Spinal cord (tissue), 10 donors: ENCODE data around the gene PDXK. TPM values are rescaled to one million over a fixed set of nuclear protein-coding genes. Genes with fewer than 3 reads are reported as not detected.

Experiments used
- DNase-seq, 6 donors: peaks; one replicate each; pipeline versions ENCODE4 v3.0.0 to v3.0.0-alpha.2; 2013 to 2015; ENCODE audit warnings: low spot score in 6 of 6, low read depth in 4 of 6
- H3K27ac ChIP-seq: one replicate; pipeline ENCODE4 v1.5.1; 2013; ENCODE audit warnings: low read depth, low read length, control low read depth
- H3K27me3 ChIP-seq: one replicate; pipeline ENCODE4 v1.6.1; 2013; ENCODE audit warnings: low read length; ENCODE audit not compliant: control insufficient read depth, insufficient read depth
- H3K36me3 ChIP-seq: one replicate; pipeline ENCODE4 v1.6.1; 2013; ENCODE audit warnings: low read length; ENCODE audit not compliant: control insufficient read depth, insufficient read depth
- H3K4me1 ChIP-seq: one replicate; pipeline ENCODE4 v1.6.1; 2013; ENCODE audit warnings: low read length; ENCODE audit not compliant: control insufficient read depth, insufficient read depth
- H3K4me3 ChIP-seq: one replicate; pipeline ENCODE4 v1.5.1; 2013; ENCODE audit warnings: low read depth, low read length, control low read depth
- H3K9me3 ChIP-seq: one replicate; pipeline ENCODE4 v1.6.1; 2013; ENCODE audit warnings: low read length; ENCODE audit not compliant: control insufficient read depth, insufficient read depth
- WGBS: methylation state at CpG from one replicate; pipeline ENCODE4 v1.1.5; 2013; ENCODE audit warnings: missing lambda C conversion rate; ENCODE audit not compliant: insufficient coverage; 5-methylcytosine and 5-hydroxymethylcytosine counted together
- polyA plus RNA-seq, 2 donors: library from polyadenylated mRNA; unstranded; fragments of 120-200 nt; gene quantifications; one replicate each; pipeline ENCODE4 v1.2.1, GENCODE V29; 2013; ENCODE audit not compliant: insufficient read length in 2 of 2
- total RNA-seq, 2 donors: library from RNA; depleted of rRNA in 1 of 2; stranded (reverse); fragments of 120-200 nt in 1 of 2; fragments of >200 nt in 1 of 2; gene quantifications; one replicate each; pipeline versions ENCODE4 v1.2.3 to v1.2.4, GENCODE V29; 2013 to 2014
- donor health status: healthy.

PDXK gene
- total and polyA plus RNA-seq, 4 donors: 57.4 to 127 (median 117) TPM

DNA sequence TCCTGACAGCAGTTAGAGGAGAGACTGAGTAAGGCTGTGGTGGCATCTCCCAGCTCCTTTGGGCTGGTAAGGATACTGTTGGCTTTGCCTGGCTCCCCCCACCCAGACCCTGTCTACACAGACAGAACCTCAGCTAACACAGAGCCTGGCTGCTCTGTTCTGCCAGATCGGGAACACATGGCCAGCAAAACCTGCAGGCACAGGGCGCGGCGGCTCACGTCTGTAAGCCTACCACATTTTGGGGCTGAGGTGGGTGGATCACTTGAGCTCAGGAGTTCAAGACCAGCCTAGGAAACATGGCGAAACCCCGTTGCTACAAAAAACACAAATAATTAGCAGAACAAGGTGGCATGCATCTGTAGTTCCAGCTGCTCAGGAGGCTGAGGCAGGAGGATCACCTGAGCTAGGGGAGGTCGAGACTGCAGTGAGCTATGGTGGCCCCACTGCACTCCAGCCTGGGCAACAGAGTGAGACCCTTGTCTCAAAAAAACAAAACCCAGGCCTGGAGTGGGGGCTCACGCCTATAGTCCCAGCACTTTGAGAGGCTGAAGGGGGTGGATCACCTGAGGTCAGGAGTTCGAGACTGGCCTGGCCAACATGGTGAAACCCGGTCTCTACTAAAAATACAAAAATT is 50.5 kb downstream of the PDXK start:
- H3K27ac ChIP-seq: no peak overlapping the region
- H3K9me3 ChIP-seq: no peaks in the 10 kb centered on the region
- WGBS: 94% methylated on average over 9 of the region's 11 CpGs
- no peak overlapping the region for H3K4me3 ChIP-seq
- H3K27me3 ChIP-seq: no peaks in the 10 kb centered on the region
- H3K4me1 ChIP-seq: peaks cover 23% of the 10 kb centered on the region
- H3K36me3 ChIP-seq: peaks cover 40% of the 10 kb centered on the region
- DNase-seq: no peak

DNA sequence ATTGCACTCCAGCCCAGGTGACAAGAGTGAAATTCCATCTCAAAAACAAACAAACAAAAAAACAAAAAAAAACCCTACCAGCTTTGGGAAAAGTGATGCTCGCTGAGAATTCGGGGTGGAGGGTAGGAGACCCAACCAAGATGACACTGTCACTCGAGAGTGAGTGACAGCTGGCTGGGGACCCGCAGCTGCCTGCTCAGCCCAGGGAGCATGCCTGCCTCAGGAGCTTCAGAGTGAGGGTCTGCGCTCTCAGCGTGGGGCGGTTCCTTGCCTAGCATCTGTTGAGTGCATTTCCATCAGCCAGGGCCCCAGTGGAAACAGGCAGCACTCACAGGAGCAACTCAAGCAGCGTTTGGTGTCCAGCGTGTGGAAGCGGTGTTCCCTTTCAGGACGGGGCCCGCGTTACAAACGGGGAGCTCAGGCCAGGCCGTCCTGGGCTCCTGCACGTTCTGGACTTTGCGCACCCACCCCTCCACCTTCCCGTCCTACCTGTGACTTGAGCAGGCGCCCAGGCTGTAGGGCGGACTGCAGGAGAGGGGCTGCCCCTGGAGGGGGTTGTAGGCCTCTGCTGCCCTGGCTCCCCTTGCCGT is 51.2 kb downstream of the PDXK start:
- no peak for DNase-seq
- H3K4me3 ChIP-seq: no peak overlapping the region
- peaks cover 41% of the 10 kb centered on the region for H3K36me3 ChIP-seq
- H3K9me3 ChIP-seq: no peaks in the 10 kb centered on the region
- WGBS: 84% methylated on average over 15 of the region's 21 CpGs
- peaks cover 25% of the 10 kb centered on the region for H3K4me1 ChIP-seq
- no peak overlapping the region for H3K27ac ChIP-seq
- no peaks in the 10 kb centered on the region for H3K27me3 ChIP-seq

DNA sequence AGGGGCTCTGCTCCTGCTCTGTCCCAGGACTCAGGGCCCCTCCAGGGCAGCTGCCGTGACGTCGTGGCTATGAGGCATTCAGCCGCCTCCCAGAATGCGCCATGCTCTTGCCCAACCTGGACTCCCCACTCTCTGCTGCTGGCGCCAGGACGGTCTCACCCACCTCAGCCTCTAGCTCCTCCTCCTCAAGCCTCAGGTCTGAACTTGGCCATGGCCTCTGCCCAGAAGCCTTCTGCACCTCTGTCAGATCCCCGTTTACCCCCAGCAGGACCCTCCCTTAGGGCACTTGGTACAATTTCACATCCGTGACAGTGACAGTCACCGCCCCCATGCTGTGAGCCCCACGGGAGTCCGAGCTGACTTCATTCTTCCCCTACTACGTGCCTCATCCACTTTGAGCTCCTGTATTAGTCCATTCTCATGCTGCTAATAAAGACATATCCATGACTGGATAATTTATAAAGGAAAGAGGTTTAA is 52.3 kb downstream of the PDXK start:
- Histone ChIP-seq H3K27ac (no peak overlapping the region), H3K27me3 (no peaks in the 10 kb centered on the region), H3K9me3 (no peaks in the 10 kb centered on the region), H3K4me1 (peaks cover 31% of the 10 kb centered on the region), H3K4me3 (no peak overlapping the region), H3K36me3 (peaks cover 41% of the 10 kb centered on the region)
- WGBS: 65% methylated on average over 10 of the region's 13 CpGs
- DNase-seq: no peak

DNA sequence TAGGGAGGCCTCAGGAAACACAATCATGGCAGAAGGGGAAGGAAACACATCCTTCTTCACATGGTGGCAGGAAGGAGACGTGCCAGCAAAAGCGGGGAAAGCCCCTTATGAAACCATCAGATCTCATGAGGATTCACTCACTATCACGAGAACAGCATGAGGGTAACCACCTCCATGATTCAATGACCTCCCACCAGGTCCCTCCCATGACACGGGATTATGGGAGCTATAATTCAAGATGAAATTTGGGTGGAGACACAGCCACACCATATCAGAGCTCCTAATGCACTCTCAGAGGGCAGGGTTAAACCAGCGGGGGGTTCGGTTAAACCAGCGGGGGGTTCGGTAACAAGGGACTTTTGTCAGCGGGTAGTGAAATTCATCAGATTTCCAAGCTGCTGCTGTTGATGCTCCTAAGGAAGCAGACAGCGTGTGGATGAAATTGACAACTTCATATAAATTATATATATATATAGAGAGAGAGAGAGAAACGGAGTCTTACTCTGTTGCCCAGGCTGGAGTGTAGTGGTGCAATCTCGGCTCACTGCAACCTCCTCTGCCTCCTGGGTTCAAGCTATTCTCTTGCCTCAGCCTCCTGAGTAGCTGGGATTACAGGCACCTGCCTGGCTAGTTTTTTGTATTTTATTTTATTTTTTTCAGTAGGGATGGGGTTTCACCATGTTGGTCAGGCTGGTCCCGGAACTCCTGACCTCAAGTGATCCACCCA is 52.9 kb downstream of the PDXK start:
- Histone ChIP-seq H3K27me3 (no peaks in the 10 kb centered on the region), H3K27ac (no peak overlapping the region), H3K9me3 (no peaks in the 10 kb centered on the region), H3K36me3 (peaks cover 41% of the 10 kb centered on the region), H3K4me1 (peaks cover 31% of the 10 kb centered on the region), H3K4me3 (no peak overlapping the region)
- no peak for DNase-seq
- WGBS: 82% methylated on average over 2 of the region's 13 CpGs

DNA sequence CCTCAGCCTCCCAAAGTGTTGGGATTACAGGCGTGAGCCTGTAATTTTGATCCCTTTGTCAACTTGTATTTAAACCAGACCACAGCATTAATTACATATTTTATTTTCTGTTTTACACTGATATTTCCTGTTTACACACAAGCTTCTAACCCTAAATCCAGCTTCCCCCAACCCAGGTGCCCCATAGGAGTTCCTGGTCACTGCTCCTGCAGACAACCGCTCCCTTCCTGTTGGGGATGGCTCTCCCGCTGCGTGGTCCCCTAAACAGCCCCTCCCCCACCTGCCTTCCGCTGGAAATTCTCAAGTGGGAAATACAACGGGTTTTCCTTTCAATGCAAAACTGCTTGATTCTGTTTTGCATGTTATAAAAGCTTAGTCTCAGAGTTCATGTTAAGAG is 53.5 kb downstream of the PDXK start:
- Histone ChIP-seq H3K4me1 (peaks cover 31% of the 10 kb centered on the region), H3K36me3 (peaks cover 38% of the 10 kb centered on the region), H3K27me3 (no peaks in the 10 kb centered on the region), H3K27ac (no peak overlapping the region), H3K9me3 (no peaks in the 10 kb centered on the region), H3K4me3 (no peak overlapping the region)
- WGBS: 78% methylated on average over 2 of the region's 6 CpGs
- no peak for DNase-seq

DNA sequence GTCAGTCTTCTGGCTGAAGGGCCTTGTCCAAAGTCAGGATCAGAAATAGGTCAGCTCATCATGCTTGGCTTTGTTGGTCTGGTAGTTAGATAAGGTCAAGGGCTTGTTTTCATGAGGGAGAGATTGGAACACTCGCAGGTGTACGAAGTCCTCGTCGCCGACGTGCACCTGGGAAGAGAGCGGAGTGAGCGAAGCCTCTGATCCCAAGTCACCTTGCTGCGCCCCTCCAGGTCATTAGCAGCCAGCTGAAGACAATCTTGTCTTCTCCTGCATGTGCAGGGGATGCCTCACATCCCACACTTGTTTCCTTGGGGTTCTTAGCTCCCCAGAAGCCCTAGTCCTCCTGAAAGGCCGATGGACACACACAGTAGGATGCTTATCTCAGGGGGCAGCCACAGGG is 55.2 kb downstream of the PDXK start:
- Histone ChIP-seq H3K27ac (no peak overlapping the region), H3K36me3 (peaks cover 38% of the 10 kb centered on the region), H3K9me3 (no peaks in the 10 kb centered on the region), H3K27me3 (no peaks in the 10 kb centered on the region), H3K4me1 (peaks cover 29% of the 10 kb centered on the region), H3K4me3 (no peak overlapping the region)
- no peak for DNase-seq
- WGBS: 96% methylated on average over 10 of the region's 10 CpGs

DNA sequence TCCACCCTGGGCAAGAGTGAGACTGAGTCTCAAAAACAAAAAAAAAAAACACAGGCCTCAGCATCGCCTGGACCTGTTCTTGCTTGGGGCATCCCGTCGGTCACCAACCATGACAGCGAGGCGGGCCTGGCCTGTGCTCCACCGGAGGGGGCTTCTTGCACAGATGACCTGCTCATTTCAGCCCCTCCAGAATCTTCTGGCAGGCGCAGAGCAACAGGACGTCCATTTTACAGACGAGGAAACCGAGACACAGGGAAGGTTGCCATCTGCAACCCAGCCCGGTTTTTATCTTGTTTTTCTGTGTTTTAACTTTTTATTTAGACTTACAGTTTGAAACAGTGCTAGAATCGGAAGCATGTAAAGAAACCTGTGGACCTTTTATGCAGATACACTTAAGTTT is 56.3 kb downstream of the PDXK start:
- H3K36me3 ChIP-seq: peaks cover 35% of the 10 kb centered on the region
- no peak for DNase-seq
- H3K27ac ChIP-seq: no peak overlapping the region
- 85% methylated on average over 8 of the region's 12 CpGs for WGBS
- no peaks in the 10 kb centered on the region for H3K9me3 ChIP-seq
- peaks cover 29% of the 10 kb centered on the region for H3K4me1 ChIP-seq
- no peaks in the 10 kb centered on the region for H3K27me3 ChIP-seq
- peak overlapping the region; percentile 75 for H3K4me3 ChIP-seq

DNA sequence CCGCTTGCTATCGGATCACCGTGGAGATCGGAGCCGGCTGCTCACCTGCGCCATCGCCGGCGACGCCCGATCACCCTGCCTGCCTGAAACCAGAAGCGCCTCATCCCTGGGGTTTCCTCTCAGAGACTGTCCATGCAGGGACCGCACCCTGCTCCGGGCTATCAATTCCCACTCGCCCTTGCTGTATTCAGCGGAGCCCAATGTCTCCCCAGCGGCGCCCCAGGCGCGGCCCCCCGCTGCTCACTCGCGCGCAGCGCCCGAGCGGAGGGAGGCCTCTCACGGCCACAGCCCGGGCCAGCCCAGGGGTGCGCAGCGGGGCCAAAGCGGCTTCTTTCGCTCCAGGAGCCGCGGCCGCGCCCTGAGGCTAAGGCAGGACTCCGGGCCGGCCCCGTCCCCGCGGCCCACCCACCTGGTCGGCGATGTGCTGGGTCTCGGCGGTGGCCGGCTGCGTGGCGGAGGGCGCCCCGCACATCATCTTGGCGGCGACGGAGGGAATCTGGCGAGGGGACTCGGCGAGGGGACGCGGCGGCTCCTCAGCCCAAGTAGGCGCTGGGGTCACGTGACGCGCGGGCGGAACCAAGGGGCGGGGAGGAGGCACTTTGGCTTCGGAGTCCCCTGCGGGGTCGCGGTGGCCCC is 57.0 kb downstream of the PDXK start, which contains the start of gene CSTB:
CSTB (minus strand) TSS at position 514 of the 636 bp plus-strand sequence; CDS start at position 475, 39 bp downstream.
- 0% methylated on average over 71 of the region's 71 CpGs for WGBS
- H3K4me1 ChIP-seq: peaks cover 29% of the 10 kb centered on the region
- H3K27ac ChIP-seq: peak within 1 kb of the TSS; percentile 47
- peak in 5 of 6 donors; percentile 53 to 94 (median 72) for DNase-seq
- peak within 1 kb of the TSS; percentile 75 for H3K4me3 ChIP-seq
- peaks cover 31% of the 10 kb centered on the region for H3K36me3 ChIP-seq
- no peaks in the 10 kb centered on the region for H3K27me3 ChIP-seq
- H3K9me3 ChIP-seq: no peaks in the 10 kb centered on the region

DNA sequence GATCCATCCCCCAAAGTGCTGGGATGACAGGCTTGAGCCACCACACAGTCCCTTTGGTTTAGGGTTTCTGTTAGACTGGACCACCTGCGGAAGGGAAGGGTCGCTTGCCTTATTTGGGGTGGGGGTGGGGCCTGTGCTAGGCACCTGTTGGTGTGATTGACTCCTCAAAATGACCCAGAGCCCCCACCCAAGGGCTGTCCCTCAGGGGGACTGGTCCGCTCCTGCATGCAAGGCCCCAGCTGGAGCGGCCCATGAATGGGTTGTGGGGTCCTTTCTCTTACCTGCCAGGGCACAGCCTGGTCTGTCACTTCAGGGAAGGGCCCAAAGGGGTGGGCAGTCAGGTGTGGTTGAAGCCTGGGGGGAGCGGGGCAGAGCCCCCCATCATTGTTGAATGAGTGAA is 59.0 kb downstream of the PDXK start:
- no peaks in the 10 kb centered on the region for H3K9me3 ChIP-seq
- peak overlapping the region; percentile 76 for H3K27ac ChIP-seq
- H3K36me3 ChIP-seq: peaks cover 19% of the 10 kb centered on the region
- H3K4me3 ChIP-seq: no peak overlapping the region
- 95% methylated on average over 4 of the region's 5 CpGs for WGBS
- H3K4me1 ChIP-seq: peaks cover 27% of the 10 kb centered on the region
- DNase-seq: no peak
- H3K27me3 ChIP-seq: no peaks in the 10 kb centered on the region
